Amniotic epithelial cell (primary cell): ENCODE results near the gene FRRS1.
"Not testable (repeated sequence)": the region's sequence is repeated elsewhere in the genome, so short reads cannot be mapped to it uniquely, and the experiment has no call there.

Source experiments
- DNase-seq: peaks from one replicate; pipeline ENCODE4 v3.0.0-alpha.2; 2010; ENCODE audit warnings: low read depth

FRRS1 gene

GRCh38 chr1:99764439-99764838, 2.0 kb downstream of the FRRS1 start:
- no peak for DNase-seq

- DNase-seq: no peak
These were observed 2.5 kb downstream of the FRRS1 start for GRCh38 chr1:99763956-99764355.

GRCh38 chr1:99761774-99762173, 4.7 kb downstream of the FRRS1 start:
- no peak for DNase-seq

GRCh38 chr1:99759518-99760160, 6.8 kb downstream of the FRRS1 start:
- DNase-seq: no peak

- DNase-seq: not testable (repeated sequence)
These were observed 7.5 kb downstream of the FRRS1 start for GRCh38 chr1:99758686-99759517.

GRCh38 chr1:99758073-99758511, 8.3 kb downstream of the FRRS1 start:
- no peak for DNase-seq

- peak; percentile 82 for DNase-seq
These were observed 9.8 kb downstream of the FRRS1 start for GRCh38 chr1:99756598-99756997.

GRCh38 chr1:99755664-99756063, 10.8 kb downstream of the FRRS1 start:
- no peak for DNase-seq

- DNase-seq: no peak
These were observed 11.7 kb downstream of the FRRS1 start for GRCh38 chr1:99754697-99755096.

- no peak for DNase-seq
These were observed 12.3 kb downstream of the FRRS1 start for GRCh38 chr1:99754055-99754626.

- DNase-seq: no peak
These were observed 14.4 kb downstream of the FRRS1 start for GRCh38 chr1:99751877-99752504.

- no peak for DNase-seq
These were observed 16.7 kb downstream of the FRRS1 start for GRCh38 chr1:99749504-99750347.

- no peak for DNase-seq
These were observed 18.0 kb downstream of the FRRS1 start for GRCh38 chr1:99748419-99748818.

GRCh38 chr1:99745684-99746083, 20.8 kb downstream of the FRRS1 start:
- DNase-seq: peak; percentile 15

GRCh38 chr1:99745061-99745460, 21.4 kb downstream of the FRRS1 start:
- no peak for DNase-seq

- DNase-seq: no peak
These were observed 26.3 kb downstream of the FRRS1 start for GRCh38 chr1:99740141-99740540.

GRCh38 chr1:99738858-99739465, 27.5 kb downstream of the FRRS1 start:
- no peak for DNase-seq

GRCh38 chr1:99737016-99737415, 29.4 kb downstream of the FRRS1 start:
- peak; percentile 69 for DNase-seq

- no peak for DNase-seq
These were observed 30.6 kb downstream of the FRRS1 start for GRCh38 chr1:99735852-99736251.

- peak; percentile 45 for DNase-seq
These were observed 35.1 kb downstream of the FRRS1 start for GRCh38 chr1:99731384-99731783.
